ENCODE results near the gene SLC12A3. TPM values are rescaled to one million over a fixed set of nuclear protein-coding genes. Genes with fewer than 3 reads are reported as not detected.

SLC12A3 gene
- total and polyA plus RNA-seq, 2 of the 8 experiments (the other 6 are each of a cell fraction or from before 2014, with no cell fraction given): not detected

- TF ChIP-seq, protein P1, sequence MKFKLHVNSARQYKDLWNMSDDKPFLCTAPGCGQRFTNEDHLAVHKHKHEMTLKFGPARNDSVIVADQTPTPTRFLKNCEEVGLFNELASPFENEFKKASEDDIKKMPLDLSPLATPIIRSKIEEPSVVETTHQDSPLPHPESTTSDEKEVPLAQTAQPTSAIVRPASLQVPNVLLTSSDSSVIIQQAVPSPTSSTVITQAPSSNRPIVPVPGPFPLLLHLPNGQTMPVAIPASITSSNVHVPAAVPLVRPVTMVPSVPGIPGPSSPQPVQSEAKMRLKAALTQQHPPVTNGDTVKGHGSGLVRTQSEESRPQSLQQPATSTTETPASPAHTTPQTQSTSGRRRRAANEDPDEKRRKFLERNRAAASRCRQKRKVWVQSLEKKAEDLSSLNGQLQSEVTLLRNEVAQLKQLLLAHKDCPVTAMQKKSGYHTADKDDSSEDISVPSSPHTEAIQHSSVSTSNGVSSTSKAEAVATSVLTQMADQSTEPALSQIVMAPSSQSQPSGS (IDR thresholded peaks at IDR 0.05; ENCODE audit: low read length): no peak
- no peak for TF ChIP-seq TCF12 (IDR thresholded peaks at IDR 0.05; ENCODE audit: low read depth, low read length)
- TF ChIP-seq NANOG (IDR thresholded peaks at IDR 0.05; ENCODE audit: insufficient read depth, low read depth, low read length, poor library complexity, severe bottlenecking): no peak
- no peak for TF ChIP-seq ASH2L (IDR thresholded peaks at IDR 0.05; ENCODE audit: low read length)
- TF ChIP-seq EGR1 (IDR thresholded peaks at IDR 0.05; ENCODE audit: borderline replicate concordance, low read depth, low read length): no peak
- TF ChIP-seq BACH1 (IDR thresholded peaks at IDR 0.05; ENCODE audit: low read length): no peak
- TF ChIP-seq, protein P2, sequence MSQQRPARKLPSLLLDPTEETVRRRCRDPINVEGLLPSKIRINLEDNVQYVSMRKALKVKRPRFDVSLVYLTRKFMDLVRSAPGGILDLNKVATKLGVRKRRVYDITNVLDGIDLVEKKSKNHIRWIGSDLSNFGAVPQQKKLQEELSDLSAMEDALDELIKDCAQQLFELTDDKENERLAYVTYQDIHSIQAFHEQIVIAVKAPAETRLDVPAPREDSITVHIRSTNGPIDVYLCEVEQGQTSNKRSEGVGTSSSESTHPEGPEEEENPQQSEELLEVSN (IDR thresholded peaks at IDR 0.05): no peak
- no peak for TF ChIP-seq NRF1 (IDR thresholded peaks at IDR 0.05; ENCODE audit: low read depth, low read length)
- TF ChIP-seq JUND (IDR thresholded peaks at IDR 0.05; ENCODE audit: low read length): no peak
Measured at GRCh38 chr16:56923481-56924091, 58.6 kb downstream of the SLC12A3 start (continued).

Data from H1 (cell line).